ENCODE measurements around the gene PPP1R3D. TPM values are rescaled to one million over a fixed set of nuclear protein-coding genes. Genes with fewer than 3 reads are reported as not detected.

PPP1R3D gene
- total and polyA plus RNA-seq, 9 of the 15 experiments (the other 6 are each of a cell fraction or from before 2014, with no cell fraction given): 0.35 to 3.3 (median 1.8) TPM

- no peak for TF ChIP-seq HCFC1 (IDR thresholded peaks at IDR 0.05; ENCODE audit: low read depth, low read length)
- TF ChIP-seq ETS1 (conservative IDR thresholded peaks at IDR 0.05; ENCODE audit: control insufficient read depth, low read depth, low read length): no peak
- no peak for TF ChIP-seq U2AF1 (optimal IDR thresholded peaks at IDR 0.05; ENCODE audit: low read depth, low read length)
- no peak for TF ChIP-seq TCF7L2 (IDR thresholded peaks at IDR 0.05; ENCODE audit: low read depth, low read length)
- no peak for TF ChIP-seq HDAC3 (IDR thresholded peaks at IDR 0.05; ENCODE audit: borderline replicate concordance, partially characterized antibody)
- no peak for TF ChIP-seq CREBBP (IDR thresholded peaks at IDR 0.05; ENCODE audit: low read depth, low read length)
- no peak for TF ChIP-seq GTF2E2 (tag; IDR thresholded peaks at IDR 0.05)
- TF ChIP-seq ELF1 (tag; IDR thresholded peaks at IDR 0.05): no peak
- TF ChIP-seq ZNF518B (CRISPR knock-in tag; IDR thresholded peaks at IDR 0.05): no peak
- no peak for TF ChIP-seq TAF7 (tag; IDR thresholded peaks at IDR 0.05)
- no peak for TF ChIP-seq BHLHE40 (IDR thresholded peaks at IDR 0.05; ENCODE audit: low read length)
- no peak for TF ChIP-seq HDAC6 (IDR thresholded peaks at IDR 0.05; ENCODE audit: low read depth, low read length)
- TF ChIP-seq ZBTB9 (CRISPR knock-in tag; IDR thresholded peaks at IDR 0.05): no peak
- no peak for TF ChIP-seq ZNF282 (CRISPR knock-in tag; IDR thresholded peaks at IDR 0.05)
- no peak for TF ChIP-seq CBX2 (IDR thresholded peaks at IDR 0.05; ENCODE audit: insufficient read depth, low read length, poor library complexity, severe bottlenecking)
Measured at GRCh38 chr20:59933296-59933848, 6.7 kb downstream of the PPP1R3D start, which contains the start of gene SYCP2 (continued).
